ENCODE data around the gene RASGEF1C. TPM values are rescaled to one million over a fixed set of nuclear protein-coding genes. Genes with fewer than 3 reads are reported as not detected.

RASGEF1C gene
- total RNA-seq, 1 donor from 2014 or later: not detected

GRCh38 chr5:180120237-180121101 is 88.5 kb downstream of the RASGEF1C start:
- no peak for DNase-seq (ENCODE audit: low read depth in 2 of 2)

- DNase-seq (ENCODE audit: low read depth in 2 of 2): no peak
Measured at GRCh38 chr5:180119903-180120236, 89.1 kb downstream of the RASGEF1C start.

- no peak for DNase-seq (ENCODE audit: low read depth in 2 of 2)
Measured at GRCh38 chr5:180119031-180119902, 89.7 kb downstream of the RASGEF1C start.

- no peak for DNase-seq (ENCODE audit: low read depth in 2 of 2)
Measured at GRCh38 chr5:180118391-180118791, 90.6 kb downstream of the RASGEF1C start.

GRCh38 chr5:180117000-180117725 is 91.8 kb downstream of the RASGEF1C start:
- DNase-seq (ENCODE audit: low read depth in 2 of 2): no peak

DNA sequence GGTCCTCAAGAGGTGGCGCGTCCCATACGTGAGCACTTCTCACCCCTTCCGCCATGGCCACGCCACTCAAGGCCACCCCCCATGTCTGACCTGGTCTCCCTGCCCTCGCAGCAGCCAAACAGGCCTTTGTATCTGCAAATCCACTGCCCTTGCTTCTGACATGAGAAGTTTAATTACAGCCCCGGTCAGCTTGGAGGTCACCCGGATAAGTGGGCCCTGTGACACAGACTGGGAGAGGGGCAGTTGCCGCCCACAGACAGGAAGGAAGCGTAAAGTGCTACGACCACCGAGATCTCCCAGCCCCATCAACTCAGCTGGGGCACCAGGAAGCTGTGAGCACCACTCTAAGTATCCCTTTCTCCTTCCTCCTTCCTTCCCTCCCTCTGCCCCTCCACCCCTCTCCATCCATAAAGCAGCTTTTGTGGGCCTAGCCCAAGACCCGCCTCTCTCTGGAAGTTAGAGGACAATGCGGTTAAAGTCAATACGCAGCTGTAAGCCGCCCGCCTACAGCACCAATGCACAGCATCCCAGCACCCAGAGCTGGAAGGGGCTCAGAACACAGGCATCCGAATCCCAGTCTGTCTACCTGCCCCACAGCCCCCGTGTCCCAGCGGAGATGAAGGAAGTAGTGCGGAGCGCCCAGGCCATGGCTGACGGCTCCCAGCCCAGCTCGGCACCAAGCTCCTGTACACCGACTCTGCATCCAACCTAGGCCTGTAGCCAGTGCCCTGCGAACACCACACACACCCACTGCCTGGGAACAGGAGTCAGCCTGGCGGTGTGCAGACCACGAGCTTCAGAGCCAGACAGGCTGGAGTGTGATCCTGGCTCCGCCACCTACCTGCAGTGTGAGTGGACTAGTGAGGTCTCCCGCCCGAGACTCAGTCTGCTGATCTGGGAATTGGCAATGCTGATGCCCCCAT is 92.7 kb downstream of the RASGEF1C start:
- DNase-seq (ENCODE audit: low read depth in 2 of 2): no peak

DNA sequence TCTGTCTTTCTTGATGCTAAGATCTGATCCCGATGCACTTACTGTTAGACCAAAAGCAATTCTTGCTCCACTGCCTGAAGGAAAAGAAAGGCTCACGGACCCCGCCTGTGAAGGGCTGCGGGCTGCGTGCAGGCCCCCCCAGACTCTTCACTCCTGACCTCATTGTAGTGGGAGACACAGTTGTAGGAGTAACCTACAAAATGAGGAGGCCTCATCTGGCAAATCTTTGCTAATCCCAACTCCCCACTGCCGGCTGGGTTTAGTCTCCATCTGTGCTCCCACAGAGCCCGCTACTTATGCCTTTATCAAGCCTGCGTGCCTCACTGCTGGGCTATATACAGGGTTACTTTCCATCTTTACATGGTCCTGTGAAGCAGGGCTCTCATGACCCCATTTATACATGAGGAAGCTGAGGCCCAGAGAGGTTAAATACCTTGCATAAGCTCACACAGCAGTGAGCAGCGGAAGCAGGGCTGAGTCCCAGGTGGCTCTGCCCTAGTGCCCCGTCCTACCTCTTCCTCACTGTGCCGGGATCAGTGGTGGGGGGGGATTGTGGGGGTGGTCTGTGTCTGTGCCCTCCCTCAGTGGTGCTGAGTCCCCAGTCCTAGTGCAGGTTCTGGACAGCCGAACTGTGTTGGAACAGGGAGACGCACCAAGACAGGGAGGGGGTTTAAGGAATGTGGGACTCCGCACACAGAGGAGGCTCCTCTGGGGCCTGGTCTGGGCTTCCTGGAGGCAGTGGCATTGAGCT is 93.5 kb downstream of the RASGEF1C start:
- no peak for DNase-seq (ENCODE audit: low read depth in 2 of 2)

DNA sequence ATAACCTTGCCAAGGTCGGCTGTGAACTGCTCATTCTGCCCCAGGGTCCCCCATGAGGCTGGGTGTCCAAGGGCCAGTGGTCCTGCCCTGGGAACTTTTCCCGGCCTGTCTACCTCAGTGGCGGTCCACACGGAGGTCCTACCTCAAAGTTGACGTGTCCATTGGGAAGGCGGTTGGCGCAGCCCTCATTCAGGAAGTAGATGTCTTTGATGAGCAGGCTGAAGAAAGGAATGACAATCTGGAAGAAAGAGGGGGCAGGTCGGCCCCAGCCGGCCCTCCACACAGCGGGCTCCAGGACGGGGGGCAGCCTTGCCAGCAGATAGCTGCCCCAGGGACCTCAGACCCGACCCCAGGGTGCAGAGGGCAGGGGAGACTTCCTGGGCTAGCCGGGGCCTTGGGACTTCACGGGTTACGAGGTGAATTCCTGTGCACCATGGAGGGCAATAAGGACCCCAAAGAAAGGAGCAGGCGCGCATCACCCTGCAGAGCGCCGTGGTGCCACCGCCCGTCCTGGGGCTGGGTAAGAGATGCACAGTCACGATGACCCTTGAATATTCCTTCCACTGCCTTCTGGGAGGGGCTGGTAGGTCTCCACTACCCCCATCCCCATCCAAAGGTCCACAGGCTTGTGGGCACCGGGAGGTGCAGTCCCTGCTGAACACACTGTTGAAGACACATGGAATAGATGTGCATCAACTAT is 94.6 kb downstream of the RASGEF1C start:
- DNase-seq (ENCODE audit: low read depth in 2 of 2): no peak

GRCh38 chr5:180113660-180114303 is 95.2 kb downstream of the RASGEF1C start:
- DNase-seq (ENCODE audit: low read depth in 2 of 2): no peak

DNA sequence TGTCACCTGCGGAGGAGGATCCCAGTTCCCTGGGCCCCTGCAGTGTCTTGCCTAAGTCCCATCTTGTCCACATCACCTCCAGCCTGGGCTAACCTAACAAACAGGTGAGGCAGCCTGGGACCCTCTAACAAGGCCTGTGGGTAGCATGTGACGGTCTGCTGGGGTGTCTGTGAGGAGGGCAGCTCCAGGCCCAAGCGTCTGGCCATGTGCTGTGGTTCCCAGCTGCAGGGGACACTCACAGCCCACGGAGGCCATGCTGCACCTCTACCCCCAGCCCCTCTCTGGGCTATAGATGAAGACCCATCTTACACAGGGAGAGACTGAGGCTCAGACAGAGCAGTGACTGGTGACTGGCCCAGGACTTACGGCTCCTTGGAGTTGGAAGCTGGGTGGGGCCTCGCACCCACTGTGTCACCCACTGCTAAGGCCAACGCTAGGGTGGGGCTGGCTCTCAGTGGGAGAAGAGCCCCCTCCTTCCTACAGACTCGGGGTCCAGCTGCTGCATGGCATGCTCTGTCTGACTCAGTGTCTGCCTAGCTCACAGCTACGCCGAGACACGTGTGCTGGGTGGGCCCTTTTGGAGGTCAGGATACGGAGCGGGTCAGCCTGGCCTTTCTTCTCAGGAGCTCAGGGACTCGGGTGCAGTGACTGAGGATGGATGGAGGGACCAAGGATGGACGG is 96.7 kb downstream of the RASGEF1C start:
- no peak for DNase-seq (ENCODE audit: low read depth in 2 of 2)

DNA sequence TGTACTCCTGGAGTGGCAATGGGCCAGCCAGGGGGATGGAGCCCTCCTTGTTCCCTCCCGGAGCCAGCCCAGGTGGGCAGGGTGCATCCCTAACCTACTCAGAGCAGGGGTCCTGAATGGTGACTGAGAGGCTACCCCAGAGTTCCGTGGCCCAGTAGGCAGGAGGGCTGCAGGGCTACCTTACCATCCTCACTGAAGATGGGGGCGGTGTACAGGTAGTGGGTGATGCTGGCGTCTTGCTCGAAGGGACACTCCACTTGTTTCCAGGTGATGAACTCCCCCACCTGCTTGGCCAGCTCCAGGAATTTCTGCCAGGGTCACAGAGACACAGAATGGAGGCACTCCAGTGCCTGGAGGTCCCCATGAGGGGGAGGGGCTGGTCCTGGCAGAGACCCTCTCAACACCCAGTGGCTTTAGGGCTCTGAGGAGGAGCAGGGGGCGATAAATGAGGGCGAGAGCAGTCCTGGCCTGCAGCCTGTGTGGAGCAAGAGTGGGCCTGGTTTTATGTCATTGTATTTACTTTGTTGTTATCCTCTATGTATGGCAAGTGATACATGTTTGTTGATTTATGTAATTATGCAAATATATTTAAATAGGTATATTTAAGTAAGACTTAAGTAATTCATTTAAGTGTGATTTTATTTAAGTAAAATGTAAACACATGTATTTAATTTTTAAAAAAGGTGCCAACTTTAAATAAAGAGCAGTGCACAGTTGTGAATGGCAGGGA is 97.6 kb downstream of the RASGEF1C start:
- DNase-seq (ENCODE audit: low read depth in 2 of 2): no peak

DNA sequence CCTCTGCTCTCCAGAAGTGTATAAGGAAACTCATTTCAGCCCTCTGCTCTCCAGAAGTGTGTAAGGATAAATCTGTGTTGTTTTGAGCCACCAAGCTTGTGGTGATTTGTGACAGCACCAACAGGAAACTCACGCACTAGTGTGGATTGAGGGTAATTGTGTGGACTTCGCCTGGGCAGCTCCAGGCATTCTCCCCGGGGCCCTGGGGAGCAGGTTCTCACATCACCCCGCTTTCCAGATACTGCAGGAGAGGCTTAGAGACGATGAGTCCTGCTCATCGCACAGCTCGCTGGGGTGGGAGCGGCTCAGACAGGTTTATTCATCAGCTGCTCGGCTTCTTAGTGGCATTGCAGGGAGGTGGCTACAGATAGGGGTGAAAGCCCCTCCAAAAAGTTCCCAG is 99.1 kb downstream of the RASGEF1C start:
- DNase-seq (ENCODE audit: low read depth in 2 of 2): no peak

DNA sequence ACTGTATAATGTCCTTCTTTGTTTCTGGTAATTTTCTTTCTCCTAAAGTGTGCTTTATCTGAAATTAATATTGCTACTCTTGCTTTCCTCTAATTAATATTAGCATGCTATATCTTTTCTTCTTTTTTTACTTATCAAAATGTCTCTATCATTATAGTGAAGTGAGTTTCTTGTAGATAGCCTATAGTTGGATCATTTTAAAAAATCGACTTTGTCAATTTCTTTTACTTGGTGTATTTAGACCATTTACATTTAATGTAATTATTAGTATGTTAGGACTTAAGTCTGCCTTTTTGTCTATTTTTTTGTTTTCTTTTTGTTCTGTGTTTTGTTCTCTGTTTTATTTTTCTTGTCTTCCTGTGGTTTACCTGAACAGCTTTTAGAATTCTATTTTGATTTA is 102.0 kb downstream of the RASGEF1C start:
- DNase-seq (ENCODE audit: low read depth in 2 of 2): no peak

DNA sequence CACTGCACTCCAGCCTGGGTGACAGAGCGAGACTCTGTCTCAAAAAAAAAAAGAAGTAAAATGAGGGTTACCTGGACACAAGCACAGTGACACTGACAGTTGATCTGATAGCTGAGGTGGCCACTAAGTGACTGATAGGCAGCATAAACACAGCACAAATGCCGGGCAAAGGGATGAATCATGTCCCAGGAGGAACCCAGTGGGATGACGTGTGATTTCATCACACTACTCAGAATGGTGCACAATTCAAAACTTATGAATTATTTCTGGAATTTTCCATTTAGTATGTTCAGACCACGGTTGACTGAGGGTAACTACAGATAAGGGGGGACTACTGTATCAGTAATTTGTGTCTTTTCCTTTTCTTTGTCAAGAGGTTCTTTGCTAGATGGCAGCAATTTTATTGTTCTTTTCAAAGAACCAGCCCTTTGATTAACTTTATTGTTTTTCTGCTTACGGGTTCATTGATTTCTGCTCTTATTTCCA is 103.1 kb downstream of the RASGEF1C start:
- DNase-seq (ENCODE audit: low read depth in 2 of 2): no peak

DNA sequence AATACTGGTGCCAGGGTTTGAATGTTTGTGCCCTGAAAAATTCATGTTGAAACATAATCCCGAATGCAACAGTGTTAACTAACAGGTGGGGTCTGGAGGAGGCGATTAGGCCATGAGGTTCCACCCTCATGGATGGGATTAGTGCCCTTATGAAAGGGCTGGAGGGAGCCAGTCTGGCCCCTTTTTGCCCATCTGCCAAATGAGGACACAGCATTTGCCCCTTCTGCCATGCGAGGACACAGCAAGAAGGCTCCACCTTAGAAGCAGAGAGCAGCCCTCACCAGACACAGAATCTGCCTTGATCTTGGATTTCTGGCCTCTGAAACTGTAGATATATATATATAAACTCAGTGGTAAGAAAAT is 104.9 kb downstream of the RASGEF1C start:
- no peak for DNase-seq (ENCODE audit: low read depth in 2 of 2)

GRCh38 chr5:180103487-180104167 is 105.4 kb downstream of the RASGEF1C start:
- no peak for DNase-seq (ENCODE audit: low read depth in 2 of 2)

DNA sequence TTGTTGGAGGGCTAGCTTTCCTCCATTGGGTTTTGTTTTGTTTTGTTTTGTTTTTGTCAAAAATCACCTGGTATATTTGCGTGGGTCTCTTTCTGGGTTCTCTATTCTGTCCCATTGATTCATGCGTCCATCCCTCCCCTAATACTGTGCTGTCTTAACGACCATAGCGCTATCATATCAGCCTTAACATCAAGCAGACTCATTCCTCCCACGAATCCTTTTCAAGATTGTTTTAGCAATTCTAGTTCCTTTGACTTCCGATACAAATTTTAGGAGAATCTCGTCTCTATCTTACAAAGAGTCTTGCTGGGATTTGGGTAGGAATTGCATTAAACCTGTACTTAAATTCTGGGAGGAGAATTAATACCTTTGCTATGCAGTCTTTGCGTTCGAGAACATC is 106.4 kb downstream of the RASGEF1C start:
- no peak for DNase-seq (ENCODE audit: low read depth in 2 of 2)

Measured in dermis microvascular lymphatic vessel endothelial cell (primary cell).